HL-60 (cell line): ENCODE results near the gene SEL1L2.

Experiments used
- DNase-seq, 2 experiments: peaks; one replicate each; pipeline ENCODE4 v3.0.0-alpha.2; 2010 to 2020; ENCODE audit warnings: low read depth in 1 of 2, low spot score in 1 of 2
- H3K27ac ChIP-seq: fragments of 250-450 bp; sonication (Bioruptor Pico); replicated peaks from 2 replicates; pipeline ENCODE4 v1.5.1; 2020; ENCODE audit warnings: mild to moderate bottlenecking, moderate library complexity
- H3K27me3 ChIP-seq: fragments of 250-450 bp; sonication (Bioruptor Pico); 2 replicates; pipeline ENCODE4 v1.5.1; 2021; ENCODE audit warnings: mild to moderate bottlenecking, moderate library complexity; ENCODE audit not compliant: insufficient read depth, poor library complexity, severe bottlenecking
- H3K4me3 ChIP-seq: replicated peaks from 2 replicates; pipeline ENCODE4 v1.5.1; 2011; ENCODE audit warnings: mild to moderate bottlenecking, control low read depth, low read length; ENCODE audit not compliant: insufficient read depth
- GABPA ChIP-seq: IDR thresholded peaks from 2 replicates; pipeline ENCODE4 v1.6.1; 2012; ENCODE audit warnings: low read depth
- POLR2AphosphoS5 ChIP-seq: IDR thresholded peaks from 2 replicates; pipeline ENCODE4 v1.6.1; 2012; ENCODE audit warnings: low read depth
- REST ChIP-seq: IDR thresholded peaks from 2 replicates; pipeline ENCODE4 v1.6.1; 2012; ENCODE audit warnings: low read depth; ENCODE audit not compliant: insufficient replicate concordance
- SPI1 ChIP-seq: IDR thresholded peaks from 2 replicates; pipeline ENCODE4 v1.6.1; 2012; ENCODE audit warnings: low read depth, mild to moderate bottlenecking, borderline replicate concordance
- TF ChIP-seq, protein P1 (sequence below): IDR thresholded peaks from one replicate; pipeline ENCODE4 v1.5.1; 2011; ENCODE audit warnings: low read length, control low read depth, inconsistent platforms; ENCODE audit not compliant: insufficient read depth

SEL1L2 gene

DNA sequence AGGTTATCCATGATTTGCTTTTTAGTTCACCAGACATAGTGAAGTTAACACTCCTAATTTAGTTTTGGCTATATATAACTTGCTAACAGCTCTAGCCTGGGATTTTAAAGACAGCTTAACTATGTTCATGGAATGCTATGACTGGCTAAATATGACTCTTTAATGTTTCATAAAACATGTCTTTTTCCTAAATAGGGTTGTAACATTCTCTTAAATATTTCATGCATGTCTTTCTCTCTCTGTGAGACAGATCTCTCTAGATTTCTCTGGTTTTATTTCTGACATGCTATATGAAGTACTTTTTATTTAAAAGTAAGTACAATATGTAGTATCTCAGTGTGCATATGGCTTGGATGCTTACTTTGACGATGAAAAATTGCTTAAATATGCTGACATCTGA, 40.6 kb upstream of the SEL1L2 start:
- Histone ChIP-seq H3K27ac (no peak overlapping the region), H3K4me3 (no peak overlapping the region), H3K27me3 (no peaks in the 10 kb centered on the region)
- no peak for DNase-seq
- no peak for TF ChIP-seq POLR2AphosphoS5
- TF ChIP-seq REST, result no peak
- no peak for TF ChIP-seq GABPA
- TF ChIP-seq, protein P1, sequence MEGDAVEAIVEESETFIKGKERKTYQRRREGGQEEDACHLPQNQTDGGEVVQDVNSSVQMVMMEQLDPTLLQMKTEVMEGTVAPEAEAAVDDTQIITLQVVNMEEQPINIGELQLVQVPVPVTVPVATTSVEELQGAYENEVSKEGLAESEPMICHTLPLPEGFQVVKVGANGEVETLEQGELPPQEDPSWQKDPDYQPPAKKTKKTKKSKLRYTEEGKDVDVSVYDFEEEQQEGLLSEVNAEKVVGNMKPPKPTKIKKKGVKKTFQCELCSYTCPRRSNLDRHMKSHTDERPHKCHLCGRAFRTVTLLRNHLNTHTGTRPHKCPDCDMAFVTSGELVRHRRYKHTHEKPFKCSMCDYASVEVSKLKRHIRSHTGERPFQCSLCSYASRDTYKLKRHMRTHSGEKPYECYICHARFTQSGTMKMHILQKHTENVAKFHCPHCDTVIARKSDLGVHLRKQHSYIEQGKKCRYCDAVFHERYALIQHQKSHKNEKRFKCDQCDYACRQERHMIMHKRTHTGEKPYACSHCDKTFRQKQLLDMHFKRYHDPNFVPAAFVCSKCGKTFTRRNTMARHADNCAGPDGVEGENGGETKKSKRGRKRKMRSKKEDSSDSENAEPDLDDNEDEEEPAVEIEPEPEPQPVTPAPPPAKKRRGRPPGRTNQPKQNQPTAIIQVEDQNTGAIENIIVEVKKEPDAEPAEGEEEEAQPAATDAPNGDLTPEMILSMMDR, result no peak
- no peak for TF ChIP-seq SPI1

- H3K27me3 ChIP-seq, result no peaks in the 10 kb centered on the region
- TF ChIP-seq SPI1 (no peak), GABPA (no peak), REST (no peak)
- H3K27ac ChIP-seq, result no peak overlapping the region
- H3K4me3 ChIP-seq, result no peak overlapping the region
- DNase-seq, result no peak
These were observed 22.3 kb upstream of the SEL1L2 start for GRCh38 chr20:14012671-14013070.

- Histone ChIP-seq H3K4me3 (no peak overlapping the region), H3K27me3 (no peaks in the 10 kb centered on the region), H3K27ac (no peak overlapping the region)
- no peak for DNase-seq
- TF ChIP-seq, protein P1, result no peak
- TF ChIP-seq SPI1 (no peak), REST (no peak), POLR2AphosphoS5 (no peak), GABPA (no peak)
These were observed 18.8 kb upstream of the SEL1L2 start for GRCh38 chr20:14009208-14009607.

DNA sequence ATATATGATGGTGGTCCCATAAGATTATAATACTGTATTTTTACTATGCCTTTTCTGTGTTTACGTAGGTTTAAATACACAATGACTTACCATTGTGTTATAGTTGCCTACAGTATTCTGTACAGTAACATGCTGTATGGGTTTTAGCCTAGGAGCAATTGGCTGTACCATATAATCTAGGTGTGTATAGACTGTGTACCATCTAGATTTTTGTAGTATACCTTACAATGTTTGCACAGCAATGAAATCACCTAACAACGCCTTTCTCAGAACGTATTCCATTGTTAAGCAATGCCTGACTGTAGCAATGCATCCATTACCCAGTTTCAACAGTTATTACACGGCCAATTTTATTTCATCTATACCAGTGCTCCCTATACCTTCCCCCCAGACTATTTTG, 15.6 kb upstream of the SEL1L2 start:
- DNase-seq, result no peak
- H3K27me3 ChIP-seq, result no peaks in the 10 kb centered on the region
- TF ChIP-seq GABPA (no peak), POLR2AphosphoS5 (no peak), REST (no peak), SPI1 (no peak)
- TF ChIP-seq, protein P1, result no peak
- H3K27ac ChIP-seq, result no peak overlapping the region
- no peak overlapping the region for H3K4me3 ChIP-seq
